Activated naive CD8-positive, alpha-beta T cell treated with anti-CD3 and anti-CD28 coated beads, Interleukin-2, amount 50 U/mL, for 24 hours (primary cell): ENCODE measurements around the gene MSI2.
"Not testable (repeated sequence)": the region's sequence is repeated elsewhere in the genome, so short reads cannot be mapped to it uniquely, and the experiment has no call there.

Source experiments
- ATAC-seq: fragments of 150-1000 bp; cut with Tn5 transposase; one replicate; pipeline ENCODE4 v1.10.0; 2021
- DNase-seq: peaks from one replicate; pipeline ENCODE4 v3.0.0; 2021
- H3K27ac Mint-ChIP-seq: one replicate; pipeline ENCODE4 v1.8.0; 2021; ENCODE audit warnings: mild to moderate bottlenecking, mixed read lengths
- H3K27me3 Mint-ChIP-seq: one replicate; pipeline ENCODE4 v1.8.0; 2021; ENCODE audit warnings: mixed read lengths
- H3K36me3 Mint-ChIP-seq: one replicate; pipeline ENCODE4 v1.8.0; 2021; ENCODE audit warnings: low read depth, mixed read lengths
- H3K4me1 Mint-ChIP-seq: one replicate; pipeline ENCODE4 v1.8.0; 2021; ENCODE audit warnings: mixed read lengths
- H3K4me3 Mint-ChIP-seq: one replicate; pipeline ENCODE4 v1.8.0; 2021; ENCODE audit warnings: mild to moderate bottlenecking, moderate library complexity, mixed read lengths
- H3K9me3 Mint-ChIP-seq: one replicate; pipeline ENCODE4 v1.8.0; 2021; ENCODE audit warnings: mixed read lengths

The MSI2 gene

DNA sequence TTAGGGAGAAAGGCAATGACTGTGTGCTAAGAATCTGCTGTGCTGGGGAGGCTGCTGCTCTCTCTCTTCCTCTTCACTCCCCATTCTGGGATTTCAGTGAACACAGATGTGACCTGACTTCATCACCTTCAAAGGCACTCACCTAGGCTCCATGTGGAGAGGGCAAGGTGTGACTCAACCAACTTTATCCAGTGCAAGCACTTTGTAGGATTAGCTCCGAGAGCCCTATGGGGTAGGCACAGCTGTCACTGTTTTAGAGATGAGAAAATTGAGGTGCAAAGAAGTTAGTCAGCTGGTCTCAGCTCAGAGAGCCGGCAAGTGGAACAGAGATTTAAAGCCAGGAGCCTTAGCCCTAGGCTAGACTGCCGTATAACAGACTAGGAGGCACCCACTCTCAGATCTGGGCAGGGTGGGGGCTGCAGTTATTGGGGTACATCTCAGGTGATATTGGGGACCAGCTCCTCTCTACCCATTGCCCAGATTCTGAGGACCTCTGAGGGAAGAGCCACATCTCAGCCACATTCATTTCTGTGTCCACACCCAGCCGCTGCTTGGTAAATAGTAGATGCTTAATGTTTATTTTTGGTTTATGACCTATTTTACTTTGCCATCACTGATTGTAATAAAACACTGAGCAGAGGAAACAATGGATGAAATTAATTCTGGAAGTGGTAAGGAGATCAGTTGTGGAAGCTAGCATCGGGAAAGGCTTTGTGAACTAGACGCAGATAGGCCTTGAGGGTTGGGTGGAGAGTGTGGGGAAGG is 350.0 kb downstream of the MSI2 start:
- Mint-ChIP-seq H3K9me3 (no peaks in the 10 kb centered on the region), H3K27me3 (no peaks in the 10 kb centered on the region), H3K4me1 (peaks cover 71% of the 10 kb centered on the region), H3K36me3 (no peaks in the 10 kb centered on the region), H3K4me3 (peak overlapping the region; percentile 57), H3K27ac (peak overlapping the region; percentile 93)
- DNase-seq (no peak), ATAC-seq (no peak)

DNA sequence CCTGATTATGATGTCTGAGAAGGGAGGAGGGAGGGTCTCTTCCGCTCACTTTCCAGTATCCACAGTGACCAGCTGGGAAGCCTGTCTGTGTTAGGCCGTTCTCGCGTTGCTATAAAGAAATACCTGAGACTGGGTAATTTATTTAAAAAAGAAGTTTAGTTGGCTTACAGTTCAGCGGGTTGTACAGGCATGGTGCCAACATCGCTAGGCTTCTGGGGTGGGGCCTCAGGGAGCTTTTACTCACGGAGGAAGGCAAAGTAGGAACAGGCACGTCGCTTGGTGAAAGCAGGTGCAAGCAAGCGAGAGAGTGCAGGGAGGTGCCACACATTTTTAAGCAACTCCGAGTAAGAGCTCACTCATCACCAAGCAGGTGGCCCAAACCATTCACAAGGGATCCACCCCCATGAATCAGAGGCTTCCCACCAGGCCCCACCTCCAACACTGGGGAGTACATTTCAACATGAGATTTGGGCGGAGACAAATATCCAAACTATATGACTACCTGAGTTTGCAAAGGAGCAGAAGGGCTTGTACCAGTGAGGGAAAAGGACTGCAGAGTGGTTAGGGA is 351.3 kb downstream of the MSI2 start:
- H3K9me3 Mint-ChIP-seq, result no peaks in the 10 kb centered on the region
- peaks cover 69% of the 10 kb centered on the region for H3K4me1 Mint-ChIP-seq
- H3K36me3 Mint-ChIP-seq, result no peaks in the 10 kb centered on the region
- H3K27me3 Mint-ChIP-seq, result no peaks in the 10 kb centered on the region
- peak overlapping the region; percentile 31 for H3K27ac Mint-ChIP-seq
- DNase-seq (no peak), ATAC-seq (no peak)
- no peak overlapping the region for H3K4me3 Mint-ChIP-seq

DNA sequence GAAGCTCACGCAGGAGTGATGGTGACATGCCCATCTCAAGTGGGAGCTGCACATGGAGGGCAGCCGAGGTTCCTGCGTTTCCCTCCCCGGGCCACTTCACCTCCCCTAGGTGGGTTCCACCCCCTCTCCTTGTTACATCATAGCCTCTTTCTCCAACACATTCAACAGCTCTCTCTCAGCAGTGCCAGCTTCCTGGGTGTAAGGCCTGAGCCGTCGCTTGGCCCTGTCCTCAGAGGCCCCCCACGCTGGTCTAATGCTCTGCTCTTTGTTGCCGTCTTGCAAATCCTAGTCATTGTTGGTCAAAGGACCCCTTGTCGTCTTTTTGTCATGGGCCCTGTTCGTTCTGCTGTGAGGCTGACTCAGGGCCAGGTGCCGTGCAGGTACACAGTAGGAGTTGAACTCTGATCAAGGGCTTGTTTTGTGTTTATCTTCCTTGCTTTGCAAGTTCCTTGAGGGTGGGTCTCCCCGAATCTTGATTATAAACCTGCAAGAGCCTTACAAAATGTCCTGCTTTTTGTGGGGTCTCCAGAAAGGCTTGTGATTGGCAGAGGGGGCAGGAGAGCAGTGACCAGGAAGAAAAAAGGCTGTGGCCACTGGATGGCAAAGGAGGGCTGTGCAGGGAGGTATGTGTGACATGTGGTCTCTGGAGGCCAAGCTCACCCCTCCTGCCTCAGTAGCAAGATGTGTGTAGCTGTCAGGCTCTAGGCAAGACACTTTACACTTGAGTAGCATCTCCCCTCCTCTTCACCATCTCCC is 352.2 kb downstream of the MSI2 start:
- no peak overlapping the region for H3K4me3 Mint-ChIP-seq

DNA sequence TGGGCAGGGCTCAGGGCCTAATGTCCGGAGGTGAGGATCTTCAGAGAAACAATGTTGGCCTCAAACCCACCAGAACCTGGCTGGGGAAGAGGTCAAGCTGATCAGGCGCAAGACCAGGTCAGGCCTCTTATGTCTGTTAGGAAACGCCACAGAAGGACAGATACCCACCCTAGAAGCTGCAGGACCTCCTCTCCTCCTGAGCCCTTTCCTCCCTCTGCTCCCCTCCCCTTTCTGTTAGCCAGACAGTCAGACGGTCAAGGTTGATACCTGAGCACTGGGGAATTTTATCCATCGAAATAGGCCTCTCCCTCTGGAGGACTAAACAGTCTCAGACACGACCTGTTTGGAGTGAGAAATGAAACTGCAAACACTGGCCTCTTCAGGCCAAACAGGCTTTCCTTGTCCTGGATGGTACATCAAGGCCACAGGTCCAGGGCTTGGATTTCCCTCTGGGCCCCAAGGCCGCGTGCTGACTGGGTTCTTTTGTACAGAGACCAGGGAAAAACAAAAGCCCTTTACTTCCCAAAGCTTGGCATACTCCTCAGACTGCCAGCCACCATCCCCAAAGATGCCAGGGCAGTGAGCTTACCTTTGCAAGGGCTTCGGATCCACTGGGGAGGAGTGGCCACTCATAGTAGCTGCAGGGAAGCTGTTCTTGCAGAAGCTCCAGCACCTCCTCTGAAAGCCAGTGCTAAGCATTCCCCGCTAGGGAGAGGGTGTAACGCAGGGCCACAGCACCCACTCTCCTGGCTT is 353.0 kb downstream of the MSI2 start:
- DNase-seq, result no peak
- Mint-ChIP-seq H3K9me3 (no peaks in the 10 kb centered on the region), H3K4me3 (no peak overlapping the region), H3K36me3 (no peaks in the 10 kb centered on the region), H3K27me3 (no peaks in the 10 kb centered on the region), H3K27ac (no peak overlapping the region), H3K4me1 (peaks cover 62% of the 10 kb centered on the region)
- no peak for ATAC-seq

More for the DNA sequence above, 352.2 kb downstream of the MSI2 start:
- DNase-seq (no peak), ATAC-seq (no peak)
- H3K9me3 Mint-ChIP-seq, result no peaks in the 10 kb centered on the region
- H3K4me1 Mint-ChIP-seq, result peaks cover 68% of the 10 kb centered on the region
- peak overlapping the region; percentile 35 for H3K27ac Mint-ChIP-seq
- H3K36me3 Mint-ChIP-seq, result no peaks in the 10 kb centered on the region
- H3K27me3 Mint-ChIP-seq, result no peaks in the 10 kb centered on the region

DNA sequence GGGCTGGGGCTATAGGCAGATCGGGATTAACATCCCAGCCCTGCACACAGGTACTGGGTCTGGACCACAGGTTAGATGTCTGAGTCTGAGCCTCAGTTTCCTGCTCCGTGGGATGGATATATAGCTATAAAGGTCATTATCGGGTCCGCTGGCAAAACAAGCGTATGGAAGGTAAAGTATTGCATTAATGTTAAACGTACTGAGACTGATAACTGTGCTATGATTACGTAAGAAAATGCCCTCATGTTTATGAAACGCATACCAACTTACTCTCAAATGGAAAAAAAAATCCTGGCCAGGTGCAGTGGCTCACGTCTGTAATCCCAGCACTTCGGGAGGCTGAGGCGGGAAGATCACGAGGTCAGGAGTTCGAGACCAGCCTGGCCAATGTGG is 353.6 kb downstream of the MSI2 start:
- DNase-seq (no peak), ATAC-seq (no peak)
- H3K9me3 Mint-ChIP-seq, result no peaks in the 10 kb centered on the region
- H3K4me3 Mint-ChIP-seq, result no peak overlapping the region
- peaks cover 56% of the 10 kb centered on the region for H3K4me1 Mint-ChIP-seq
- no peaks in the 10 kb centered on the region for H3K36me3 Mint-ChIP-seq
- no peaks in the 10 kb centered on the region for H3K27me3 Mint-ChIP-seq
- H3K27ac Mint-ChIP-seq, result no peak overlapping the region

DNA sequence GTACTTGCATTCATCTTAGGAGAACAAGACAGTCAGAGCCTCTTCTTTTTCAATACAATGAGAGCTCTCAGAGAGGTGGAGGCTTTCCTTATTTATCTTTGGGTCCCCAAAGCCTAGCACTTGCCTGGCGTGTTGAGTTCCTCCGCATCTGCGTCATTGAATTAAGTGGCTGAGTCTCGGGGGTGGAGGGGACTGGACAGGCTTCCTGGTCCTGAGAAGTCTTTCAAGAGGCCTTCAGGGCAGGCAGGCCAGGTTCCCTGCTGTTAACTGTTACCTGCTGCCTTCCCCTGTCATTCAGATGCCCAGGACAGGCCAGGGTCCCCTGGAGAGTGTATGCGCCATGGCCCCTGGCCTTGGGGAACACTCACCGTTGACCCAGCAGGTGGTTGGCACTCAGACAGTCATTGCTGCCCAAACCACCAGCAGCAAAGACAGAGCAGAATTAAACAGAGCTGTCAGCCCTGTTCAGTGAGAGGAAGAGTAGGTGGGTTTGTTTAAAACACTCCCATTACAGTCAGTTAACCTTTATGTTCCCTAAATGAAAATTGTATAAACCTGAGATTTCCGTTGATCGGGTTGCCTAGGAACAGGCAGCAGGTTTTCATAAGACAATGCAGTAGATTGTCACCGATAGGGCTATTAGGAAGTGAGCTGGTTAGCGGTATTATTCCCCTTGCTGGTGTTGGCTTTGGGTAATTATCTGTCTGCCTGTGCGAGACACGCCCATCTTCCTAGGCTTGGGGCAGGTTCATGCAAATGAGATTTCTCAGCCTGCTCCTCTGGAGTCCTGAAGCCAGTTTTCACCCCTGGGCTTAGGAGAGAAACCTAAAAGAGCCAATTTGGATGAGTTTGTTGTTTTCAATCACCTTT is 356.1 kb downstream of the MSI2 start:
- peaks cover 14% of the 10 kb centered on the region for H3K36me3 Mint-ChIP-seq
- peak overlapping the region; percentile 54 for H3K27ac Mint-ChIP-seq
- H3K4me3 Mint-ChIP-seq, result no peak overlapping the region
- H3K9me3 Mint-ChIP-seq, result no peaks in the 10 kb centered on the region
- ATAC-seq (peak; percentile 68), DNase-seq (no peak)
- peaks cover 33% of the 10 kb centered on the region for H3K4me1 Mint-ChIP-seq
- H3K27me3 Mint-ChIP-seq, result no peaks in the 10 kb centered on the region

DNA sequence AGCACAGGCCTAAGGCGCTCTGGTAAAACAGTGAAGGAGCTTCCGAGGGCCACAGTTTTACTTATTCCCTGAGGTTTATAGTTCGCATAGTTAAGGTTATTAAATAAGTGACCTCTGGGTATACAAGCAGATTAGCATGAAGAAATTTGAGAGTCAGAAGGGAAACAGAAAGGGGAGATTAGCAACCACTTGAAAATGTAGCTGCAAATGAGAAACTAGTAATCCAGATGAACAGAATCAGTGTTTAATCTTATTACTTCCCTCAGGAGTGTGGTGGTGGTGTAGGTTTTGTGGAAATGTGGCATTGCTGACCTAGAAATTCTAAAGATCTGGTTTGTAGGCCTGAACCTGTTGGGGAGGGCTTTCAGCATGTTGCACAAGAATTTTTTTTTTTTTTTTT is 358.4 kb downstream of the MSI2 start:
- H3K9me3 Mint-ChIP-seq, result no peaks in the 10 kb centered on the region
- DNase-seq, result no peak
- H3K27me3 Mint-ChIP-seq, result no peaks in the 10 kb centered on the region
- H3K36me3 Mint-ChIP-seq, result peaks cover 18% of the 10 kb centered on the region
- no peak for ATAC-seq
- peaks cover 29% of the 10 kb centered on the region for H3K4me1 Mint-ChIP-seq
- no peak overlapping the region for H3K4me3 Mint-ChIP-seq
- no peak overlapping the region for H3K27ac Mint-ChIP-seq

DNA sequence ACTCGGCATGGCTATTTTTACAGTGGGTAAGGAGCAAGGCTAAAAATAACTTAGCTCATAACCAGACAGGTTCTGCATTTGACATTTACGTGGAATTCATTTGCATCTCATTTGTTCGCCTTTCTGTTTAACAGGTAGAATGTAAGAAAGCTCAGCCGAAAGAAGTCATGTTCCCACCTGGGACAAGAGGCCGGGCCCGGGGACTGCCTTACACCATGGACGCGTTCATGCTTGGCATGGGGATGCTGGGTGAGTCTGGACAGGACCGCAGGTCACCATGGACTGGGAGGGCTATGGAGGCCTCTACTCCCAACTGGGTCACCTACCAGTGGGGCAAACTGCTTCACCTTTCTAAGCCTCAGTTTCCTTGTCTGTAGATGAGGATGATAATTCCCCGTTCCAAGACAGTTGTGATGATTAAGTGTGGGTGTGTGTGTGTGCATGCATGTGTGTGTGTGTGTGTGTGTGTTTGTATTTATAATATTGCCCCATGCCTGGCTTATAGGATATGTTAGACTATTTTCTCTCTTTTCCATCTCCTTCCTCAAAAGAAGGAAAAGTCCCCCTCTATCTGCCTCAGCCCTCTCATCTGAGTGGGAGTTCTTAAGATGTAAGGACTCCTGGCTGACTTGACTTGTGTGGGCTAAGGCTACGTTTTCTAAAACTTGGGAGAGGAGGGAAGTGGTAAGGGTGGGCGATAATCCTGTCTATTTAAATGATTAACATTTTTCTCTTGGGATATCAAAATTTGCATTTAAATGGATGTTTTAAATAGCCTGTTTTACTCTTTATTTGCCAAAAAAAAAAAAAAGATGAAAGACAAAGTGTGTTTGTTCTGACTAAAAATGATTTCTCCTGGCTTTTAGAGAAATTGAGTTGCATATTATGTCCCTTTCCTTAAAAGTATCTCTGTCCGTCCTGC is 359.8 kb downstream of the MSI2 start:
- peaks cover 25% of the 10 kb centered on the region for H3K4me1 Mint-ChIP-seq
- H3K27me3 Mint-ChIP-seq, result no peaks in the 10 kb centered on the region
- no peak for ATAC-seq
- no peak overlapping the region for H3K27ac Mint-ChIP-seq
- DNase-seq, result no peak
- H3K4me3 Mint-ChIP-seq, result no peak overlapping the region
- no peaks in the 10 kb centered on the region for H3K9me3 Mint-ChIP-seq
- H3K36me3 Mint-ChIP-seq, result peaks cover 21% of the 10 kb centered on the region

DNA sequence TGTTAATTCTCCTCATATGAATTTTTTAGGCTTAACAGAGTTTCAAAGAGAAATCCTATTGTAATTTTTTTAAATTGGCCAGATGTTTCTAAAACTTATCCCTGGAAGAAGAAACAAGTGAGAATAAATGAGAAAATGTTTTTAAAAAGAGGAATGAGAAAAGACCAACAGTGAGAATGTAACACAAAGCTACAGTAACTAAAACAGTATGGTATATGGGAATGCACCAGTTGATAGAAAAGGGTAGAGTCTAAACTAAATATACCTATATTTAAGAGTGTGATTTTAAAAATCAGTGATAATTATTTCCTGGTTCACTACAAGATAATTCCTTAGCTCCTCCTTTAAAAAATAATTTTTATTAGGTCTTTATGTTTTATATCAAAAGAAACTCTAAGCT is 360.9 kb downstream of the MSI2 start:
- H3K36me3 Mint-ChIP-seq, result peaks cover 21% of the 10 kb centered on the region
- no peaks in the 10 kb centered on the region for H3K9me3 Mint-ChIP-seq
- DNase-seq (no peak), ATAC-seq (no peak)
- no peak overlapping the region for H3K4me3 Mint-ChIP-seq
- peaks cover 20% of the 10 kb centered on the region for H3K4me1 Mint-ChIP-seq
- H3K27ac Mint-ChIP-seq, result no peak overlapping the region
- no peaks in the 10 kb centered on the region for H3K27me3 Mint-ChIP-seq

DNA sequence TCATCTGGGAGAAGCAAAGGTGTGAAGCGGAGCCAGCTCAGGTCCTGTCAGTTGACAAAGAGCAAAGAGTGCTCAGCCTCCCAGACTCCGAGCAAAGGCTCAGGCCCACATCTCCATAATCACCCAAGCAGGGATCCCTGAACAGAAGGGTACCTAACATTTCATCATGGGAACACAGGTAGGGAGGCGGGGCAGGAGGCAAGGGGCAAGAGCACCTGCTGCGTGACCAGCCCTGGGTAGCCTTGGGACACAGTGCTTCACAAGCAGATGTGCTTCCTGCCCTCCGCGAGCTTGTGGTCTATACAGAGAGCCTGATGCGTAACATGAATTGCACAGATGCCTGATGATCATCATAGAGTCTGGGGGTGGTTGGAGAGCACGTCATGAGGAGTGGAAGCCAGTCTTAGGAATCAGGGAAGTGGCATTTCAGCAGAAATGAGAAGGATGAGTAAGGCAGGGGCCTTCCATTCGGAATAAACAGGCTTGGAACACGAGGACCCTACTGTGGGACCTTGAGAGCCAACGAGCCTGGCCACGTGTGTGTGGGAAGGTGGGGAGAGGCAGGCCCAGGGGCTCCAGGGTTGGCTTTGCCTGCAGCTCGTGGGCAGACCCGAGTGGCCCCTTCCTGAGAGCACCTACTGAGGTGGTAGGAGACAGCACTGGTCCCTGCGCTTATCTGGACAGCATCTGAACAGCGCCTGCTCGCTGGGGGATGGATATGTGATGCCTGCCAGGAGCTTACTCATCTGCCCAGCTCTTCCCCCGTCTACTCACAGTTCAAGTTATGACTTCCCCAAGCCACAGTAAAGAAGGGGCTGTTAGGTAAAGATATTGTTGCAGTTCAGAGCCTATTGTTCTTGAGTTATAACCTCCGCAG is 363.0 kb downstream of the MSI2 start:
- Mint-ChIP-seq H3K4me1 (peaks cover 27% of the 10 kb centered on the region), H3K27ac (no peak overlapping the region), H3K4me3 (no peak overlapping the region), H3K36me3 (peaks cover 28% of the 10 kb centered on the region), H3K27me3 (no peaks in the 10 kb centered on the region), H3K9me3 (no peaks in the 10 kb centered on the region)
- peak; percentile 48 for ATAC-seq
- no peak for DNase-seq

DNA sequence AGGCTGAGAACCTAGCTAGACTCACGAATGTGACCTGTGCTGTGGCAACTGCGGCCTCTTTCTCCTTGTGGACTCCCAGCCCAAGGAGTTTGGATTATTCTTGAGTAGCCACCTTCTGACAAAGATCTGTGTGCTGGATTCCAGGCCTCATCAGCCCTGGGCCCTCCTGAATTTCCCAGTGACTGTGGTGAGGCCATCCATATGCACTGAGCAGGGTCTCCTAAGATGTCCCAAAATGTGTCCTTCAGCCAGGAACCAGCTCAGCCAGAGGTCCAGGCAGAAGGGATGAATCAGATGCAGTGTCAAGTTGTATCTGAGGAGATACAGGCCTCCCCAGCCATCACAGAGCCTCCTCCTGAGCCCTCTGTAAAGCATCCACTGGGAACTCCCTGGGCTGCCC is 364.3 kb downstream of the MSI2 start:
- no peaks in the 10 kb centered on the region for H3K27me3 Mint-ChIP-seq
- peaks cover 24% of the 10 kb centered on the region for H3K36me3 Mint-ChIP-seq
- H3K4me3 Mint-ChIP-seq, result no peak overlapping the region
- H3K9me3 Mint-ChIP-seq, result no peaks in the 10 kb centered on the region
- no peak for DNase-seq
- H3K27ac Mint-ChIP-seq, result no peak overlapping the region
- peaks cover 33% of the 10 kb centered on the region for H3K4me1 Mint-ChIP-seq
- no peak for ATAC-seq

DNA sequence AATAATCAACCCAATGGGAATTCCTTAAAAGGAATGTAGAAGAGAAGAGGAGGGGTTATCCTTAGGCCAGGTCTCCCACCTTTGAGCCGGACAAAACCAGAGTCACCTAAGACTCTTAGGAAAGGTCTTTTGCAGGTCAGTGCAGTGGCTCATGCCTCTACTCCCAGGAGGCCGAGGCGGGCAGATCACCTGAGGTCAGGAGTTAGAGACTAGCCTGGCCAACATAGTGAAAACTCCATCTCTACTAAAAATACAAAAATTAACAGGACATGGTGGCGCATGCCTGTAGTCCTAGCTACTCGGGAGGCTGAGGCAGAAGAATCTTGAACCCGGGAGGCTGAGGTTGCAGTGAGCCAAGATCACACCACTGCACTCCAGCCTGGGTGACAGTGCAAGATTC is 365.5 kb downstream of the MSI2 start:
- H3K27ac Mint-ChIP-seq, ATAC-seq, DNase-seq, H3K4me3 Mint-ChIP-seq, H3K27me3 Mint-ChIP-seq, H3K9me3 Mint-ChIP-seq: not testable (repeated sequence)
- H3K36me3 Mint-ChIP-seq, result peaks cover 18% of the 10 kb centered on the region
- peaks cover 33% of the 10 kb centered on the region for H3K4me1 Mint-ChIP-seq
